Panc1 (cell line): Measurements from ENCODE around the gene IL32.

Source experiments
- CTCF ChIP-seq: fragments of 450-650 bp; IDR thresholded peaks from 2 replicates; pipeline ENCODE4 v1.5.1; 2017; ENCODE audit warnings: mild to moderate bottlenecking
- REST ChIP-seq, 2 experiments: IDR thresholded peaks; 2 replicates each; pipeline ENCODE4 v1.6.1; 2011 to 2012; ENCODE audit warnings: low read depth in 2 of 2, control low read depth in 1 of 2, low read length in 1 of 2, mild to moderate bottlenecking in 1 of 2, moderate library complexity in 1 of 2; ENCODE audit not compliant: insufficient read depth in 1 of 2
- TCF7L2 ChIP-seq: IDR thresholded peaks from 2 replicates; pipeline ENCODE4 v1.6.1; 2011; ENCODE audit warnings: mild to moderate bottlenecking, low read depth, low read length, inconsistent platforms

- no peak for TF ChIP-seq CTCF
- no peak for TF ChIP-seq REST (IDR thresholded peaks at IDR 0.05; ENCODE audit: insufficient read depth in 1 of 2, low read depth in 2 of 2, low read length in 1 of 2)
- no peak for TF ChIP-seq TCF7L2
Measured at GRCh38 chr16:3101841-3102470, 36.5 kb downstream of the IL32 start.
